HG03108 (cell line): Measurements from ENCODE around the gene CCDC69.
"Not testable (repeated sequence)": the region's sequence is repeated elsewhere in the genome, so short reads cannot be mapped to it uniquely, and the experiment has no call there.

Source experiments
- ATAC-seq: cut with Tn5 transposase; IDR thresholded peaks from one replicate; pipeline ENCODE4 v1.9.1; 2021; ENCODE audit warnings: moderate library complexity; ENCODE audit not compliant: unreplicated experiment

Gene CCDC69

DNA sequence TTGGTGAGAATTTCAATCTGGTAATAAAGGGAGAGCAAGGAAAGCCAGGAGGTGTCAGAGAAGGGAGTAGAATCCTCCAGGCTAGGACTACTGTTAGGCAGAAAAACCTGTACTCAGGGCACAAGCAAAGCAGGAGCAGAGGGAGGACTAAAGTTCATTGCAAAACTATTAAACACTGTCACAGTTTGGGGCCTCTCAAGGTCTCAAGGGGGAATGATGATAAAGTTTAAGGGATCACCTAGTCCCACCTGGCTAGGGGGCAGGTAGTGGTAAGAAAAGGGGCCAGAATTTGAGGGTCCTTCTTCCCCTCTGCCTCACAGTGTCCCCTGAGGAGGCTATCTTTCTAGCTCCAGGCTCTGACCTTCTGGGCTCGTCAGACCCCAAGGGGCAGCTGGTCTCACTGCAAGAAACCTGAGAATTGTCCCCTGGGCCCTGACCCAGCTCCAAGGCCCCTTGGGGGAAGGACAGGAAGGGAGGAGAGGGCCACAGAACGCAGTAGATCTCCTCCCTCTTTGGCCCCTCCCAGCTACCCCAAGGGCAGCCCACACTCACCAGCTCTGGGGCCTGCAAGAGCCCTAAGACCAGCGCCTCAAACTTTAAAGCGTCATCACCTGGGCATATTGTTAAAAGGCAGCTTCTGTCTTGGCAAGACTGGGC is 974 bp downstream of the CCDC69 start:
- peak; percentile 79 for ATAC-seq

DNA sequence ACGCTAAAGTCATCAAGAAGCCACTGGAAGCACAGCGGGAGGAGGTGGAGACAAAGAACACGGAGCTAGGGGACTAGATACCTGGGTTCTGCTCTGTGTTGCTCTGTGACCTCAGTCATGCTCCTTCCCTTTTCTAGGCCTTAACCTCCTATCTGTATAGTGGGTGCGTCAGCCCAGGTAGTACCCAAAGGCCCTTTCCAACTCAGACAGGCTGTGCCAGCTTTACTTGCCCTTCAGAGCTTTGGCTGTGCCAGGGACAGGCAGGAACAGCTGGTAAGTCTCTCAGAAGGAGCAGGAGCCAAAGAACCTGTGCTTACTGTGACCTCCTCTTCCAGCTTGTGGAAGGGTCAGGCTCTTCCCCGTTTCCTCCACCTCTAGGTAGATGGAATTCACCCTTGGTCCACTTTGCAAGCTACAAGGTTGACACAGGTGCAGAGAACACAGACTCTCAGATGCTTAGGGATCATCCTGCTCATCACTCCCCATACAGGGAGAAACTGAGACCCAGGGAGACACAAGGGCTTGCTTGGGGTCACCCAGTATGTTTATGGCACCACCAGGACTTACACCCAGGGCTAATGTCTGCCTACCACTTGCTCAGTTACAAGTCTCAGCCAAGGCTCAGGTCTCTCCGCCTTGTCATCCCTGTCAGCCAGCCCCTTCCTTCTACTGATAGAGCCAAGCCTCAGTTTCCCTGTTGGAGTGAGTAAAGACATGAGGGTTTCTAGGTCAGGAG is 1.7 kb downstream of the CCDC69 start:
- no peak for ATAC-seq

- no peak for ATAC-seq
Measured at GRCh38 chr5:151221574-151221973, 2.3 kb downstream of the CCDC69 start.

- ATAC-seq, result no peak
Measured at GRCh38 chr5:151219789-151220188, 4.1 kb downstream of the CCDC69 start.

GRCh38 chr5:151219138-151219537 is 4.8 kb downstream of the CCDC69 start:
- ATAC-seq, result no peak

GRCh38 chr5:151218177-151218576 is 5.7 kb downstream of the CCDC69 start:
- no peak for ATAC-seq

GRCh38 chr5:151216781-151217180 is 7.1 kb downstream of the CCDC69 start:
- ATAC-seq, result no peak

GRCh38 chr5:151215546-151215880 is 8.4 kb downstream of the CCDC69 start:
- no peak for ATAC-seq

DNA sequence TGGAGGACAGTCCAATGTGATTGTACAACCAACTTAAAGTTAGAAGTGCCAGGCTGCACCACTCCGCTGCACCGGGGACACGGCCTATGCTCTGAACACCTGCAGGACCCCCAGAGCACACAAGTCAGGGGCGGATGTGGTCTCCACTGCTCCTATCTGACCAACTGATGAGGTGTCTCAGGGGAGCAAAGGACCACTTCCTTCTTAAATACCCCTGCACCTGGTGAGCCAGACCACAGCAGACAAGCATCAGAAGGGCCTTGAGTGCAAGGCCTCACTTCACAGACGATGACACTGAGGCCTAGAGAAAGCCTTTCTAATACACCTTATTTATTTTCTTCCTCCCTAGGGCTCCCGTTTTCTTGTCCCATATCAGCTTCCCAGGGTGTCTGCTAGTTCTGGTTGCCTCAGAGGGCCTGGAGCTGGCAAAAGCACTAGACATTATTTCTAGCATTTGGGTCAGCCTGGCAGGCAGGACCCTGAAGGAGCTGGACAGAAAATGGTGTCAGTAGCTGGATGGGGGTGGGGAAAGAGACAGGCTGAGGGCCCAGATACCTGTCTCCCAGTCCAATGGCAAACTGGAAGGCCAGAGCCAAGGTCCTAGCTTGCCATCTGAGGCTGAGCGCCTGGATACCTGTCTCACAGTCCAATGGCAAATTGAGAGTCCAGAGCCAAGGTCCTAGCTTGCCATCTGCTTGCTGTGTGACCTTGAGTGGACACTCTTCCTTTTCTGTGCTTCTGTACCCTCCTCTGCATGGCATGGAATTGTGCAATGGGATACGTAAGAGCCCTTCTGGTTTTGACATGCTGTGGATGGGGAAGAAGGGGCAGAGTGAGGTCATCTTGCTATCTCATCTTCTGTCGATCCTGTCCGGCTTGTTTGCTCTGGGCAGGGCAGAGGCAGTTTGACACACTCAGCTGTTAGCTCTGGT is 9.0 kb downstream of the CCDC69 start:
- peak; percentile 55 for ATAC-seq

DNA sequence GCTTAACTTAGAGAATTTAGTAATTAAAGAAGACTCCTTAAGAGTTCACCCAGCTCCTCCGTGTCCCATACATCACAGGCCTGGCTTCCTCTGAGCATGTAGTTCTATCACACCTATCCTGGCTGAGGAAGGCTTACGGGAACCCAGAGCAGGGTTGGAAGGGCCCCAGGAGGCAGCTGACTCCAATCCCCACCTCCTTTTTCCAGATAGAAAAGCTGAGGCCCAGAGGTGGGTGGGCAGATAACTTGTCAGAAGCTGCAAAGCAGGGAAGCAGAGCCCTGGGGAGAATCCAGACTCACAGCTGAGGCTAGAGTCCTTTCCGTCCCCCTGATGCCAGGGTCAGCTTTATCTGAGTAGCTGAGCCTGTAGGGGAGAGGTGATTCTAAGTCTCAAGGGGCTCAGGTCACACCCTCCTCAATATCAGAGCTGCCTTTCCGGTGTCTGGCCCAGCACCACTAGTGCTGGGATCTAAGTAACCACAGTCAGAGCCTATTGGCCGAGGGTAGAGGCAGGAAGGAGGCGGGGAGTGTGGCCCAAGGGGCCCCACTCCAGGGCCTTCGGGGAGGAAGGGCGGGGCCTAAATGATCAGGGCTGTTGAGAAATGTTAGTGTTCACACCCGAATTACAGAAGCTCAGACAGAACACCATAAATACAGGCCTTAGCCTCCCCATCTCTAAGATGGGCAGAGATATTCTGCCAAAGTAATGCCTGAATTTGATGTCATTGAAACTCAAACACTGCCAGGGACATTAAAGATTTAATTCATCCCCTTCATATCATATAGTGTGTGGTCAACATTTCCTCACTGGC is 9.9 kb downstream of the CCDC69 start:
- ATAC-seq, result peak; percentile 75

GRCh38 chr5:151212406-151212798 is 11.5 kb downstream of the CCDC69 start:
- no peak for ATAC-seq

- no peak for ATAC-seq
Measured at GRCh38 chr5:151208481-151208914, 15.4 kb downstream of the CCDC69 start.

- ATAC-seq, result no peak
Measured at GRCh38 chr5:151205411-151205810, 18.5 kb downstream of the CCDC69 start.

- ATAC-seq, result no peak
Measured at GRCh38 chr5:151204051-151204450, 19.8 kb downstream of the CCDC69 start.

DNA sequence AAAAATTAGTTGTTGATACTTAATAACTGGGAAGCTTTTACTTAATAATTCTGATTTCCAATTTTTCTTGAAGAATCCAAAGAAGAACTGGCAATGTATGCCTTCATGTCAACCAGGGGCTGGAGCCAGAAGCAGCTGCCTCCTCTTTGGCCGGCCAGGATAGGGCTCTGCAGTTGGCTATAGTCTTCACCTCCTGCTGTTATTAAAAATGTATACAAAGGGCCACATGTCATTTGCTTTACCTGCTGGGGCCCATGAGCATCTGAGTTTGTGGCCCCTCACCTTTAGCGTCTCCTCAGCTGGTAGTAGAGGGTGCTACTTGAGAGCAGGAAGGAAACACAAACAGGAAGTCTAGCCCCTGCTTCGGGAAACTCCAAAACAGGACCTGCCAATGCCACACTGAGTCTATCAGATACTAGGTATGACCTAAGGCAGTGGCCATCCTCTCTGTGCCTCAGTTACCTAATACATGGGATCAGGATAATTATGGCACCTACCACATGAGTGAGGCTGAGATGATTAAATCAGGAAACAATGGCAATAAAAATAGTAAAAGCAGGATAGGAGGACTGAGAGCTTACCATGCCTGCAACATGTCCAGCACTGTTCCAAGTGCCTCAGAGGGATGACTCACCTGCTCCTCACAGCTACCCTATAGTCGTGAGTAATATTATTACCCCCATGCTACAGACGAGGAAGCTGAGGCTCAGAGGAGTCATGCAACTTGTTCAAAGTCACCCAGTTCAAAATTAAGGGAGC is 21.3 kb downstream of the CCDC69 start:
- ATAC-seq, result no peak

GRCh38 chr5:151200913-151201595 is 22.8 kb downstream of the CCDC69 start:
- no peak for ATAC-seq

DNA sequence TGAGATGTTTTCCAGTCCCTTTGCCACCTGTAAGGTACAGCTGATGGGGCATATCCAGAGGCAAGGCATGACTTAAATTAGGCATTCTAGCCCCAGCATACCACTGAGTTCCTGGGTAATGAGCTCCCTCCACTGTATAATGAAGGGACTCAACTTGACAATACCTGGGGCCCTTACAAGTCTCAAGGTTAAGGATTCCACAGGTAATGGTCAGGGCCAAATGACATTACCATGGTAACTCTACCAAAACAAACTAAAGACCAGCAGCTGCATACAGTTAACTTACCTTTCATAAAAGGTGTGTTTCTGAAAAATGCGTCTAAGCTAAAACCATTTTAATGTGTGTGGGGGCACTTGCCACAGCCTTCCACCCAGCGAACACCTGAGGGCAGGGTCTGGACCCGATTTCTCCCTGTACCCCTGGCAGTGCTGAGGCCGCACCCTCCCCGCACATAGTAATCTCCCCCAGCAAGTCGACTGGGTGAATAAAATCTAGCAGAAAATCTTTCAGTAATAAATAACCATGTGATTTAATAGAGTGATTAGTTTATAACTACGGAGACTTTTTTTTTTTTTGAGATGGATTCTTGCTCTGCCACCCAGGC is 24.2 kb downstream of the CCDC69 start:
- ATAC-seq, result no peak

DNA sequence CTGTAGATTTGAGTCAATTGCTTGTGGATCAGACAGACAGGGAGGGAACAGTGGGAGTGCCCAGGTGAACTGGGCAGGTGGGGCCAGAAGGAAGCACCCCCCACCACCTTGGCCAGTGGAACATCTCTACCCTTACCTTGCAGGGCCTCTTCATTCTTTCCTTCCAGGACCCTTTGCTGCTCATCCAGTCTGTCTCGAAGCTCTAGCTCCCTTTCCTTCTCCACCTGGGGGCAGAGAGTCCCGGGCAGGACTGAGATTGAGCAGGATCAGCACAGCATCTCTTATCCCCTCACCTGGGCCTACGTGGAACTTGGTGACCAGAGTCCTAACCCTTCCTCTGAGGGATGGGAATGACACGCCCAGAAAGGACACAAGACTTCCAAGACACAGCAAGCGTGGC is 25.0 kb downstream of the CCDC69 start:
- no peak for ATAC-seq

- ATAC-seq, result not testable (repeated sequence)
Measured at GRCh38 chr5:151197291-151197600, 26.6 kb downstream of the CCDC69 start.
